ENCODE measurements around the gene UBN1.
A peak's percentile ranks its signal among the peaks of the same experiment; 100 is the strongest.

UBN1 gene, protein sequence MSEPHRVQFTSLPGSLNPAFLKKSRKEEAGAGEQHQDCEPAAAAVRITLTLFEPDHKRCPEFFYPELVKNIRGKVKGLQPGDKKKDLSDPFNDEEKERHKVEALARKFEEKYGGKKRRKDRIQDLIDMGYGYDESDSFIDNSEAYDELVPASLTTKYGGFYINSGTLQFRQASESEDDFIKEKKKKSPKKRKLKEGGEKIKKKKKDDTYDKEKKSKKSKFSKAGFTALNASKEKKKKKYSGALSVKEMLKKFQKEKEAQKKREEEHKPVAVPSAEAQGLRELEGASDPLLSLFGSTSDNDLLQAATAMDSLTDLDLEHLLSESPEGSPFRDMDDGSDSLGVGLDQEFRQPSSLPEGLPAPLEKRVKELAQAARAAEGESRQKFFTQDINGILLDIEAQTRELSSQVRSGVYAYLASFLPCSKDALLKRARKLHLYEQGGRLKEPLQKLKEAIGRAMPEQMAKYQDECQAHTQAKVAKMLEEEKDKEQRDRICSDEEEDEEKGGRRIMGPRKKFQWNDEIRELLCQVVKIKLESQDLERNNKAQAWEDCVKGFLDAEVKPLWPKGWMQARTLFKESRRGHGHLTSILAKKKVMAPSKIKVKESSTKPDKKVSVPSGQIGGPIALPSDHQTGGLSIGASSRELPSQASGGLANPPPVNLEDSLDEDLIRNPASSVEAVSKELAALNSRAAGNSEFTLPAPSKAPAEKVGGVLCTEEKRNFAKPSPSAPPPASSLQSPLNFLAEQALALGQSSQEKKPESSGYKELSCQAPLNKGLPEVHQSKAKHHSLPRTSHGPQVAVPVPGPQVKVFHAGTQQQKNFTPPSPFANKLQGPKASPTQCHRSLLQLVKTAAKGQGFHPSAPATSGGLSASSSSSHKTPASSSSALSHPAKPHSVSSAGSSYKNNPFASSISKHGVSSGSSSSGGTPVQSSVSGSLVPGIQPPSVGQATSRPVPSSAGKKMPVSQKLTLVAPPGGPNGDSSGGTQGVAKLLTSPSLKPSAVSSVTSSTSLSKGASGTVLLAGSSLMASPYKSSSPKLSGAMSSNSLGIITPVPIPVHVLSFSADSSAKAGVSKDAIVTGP (N-terminal part only)

GRCh38 chr16:4846901-4847773, at the start of gene UBN1, which contains the start of gene GLYR1:
TSS of gene UBN1 (plus strand) at chr16:4847481. CDS start at chr16:4852918, 5,437 bp downstream.
TSS of gene GLYR1 (minus strand) at chr16:4847288. CDS start at chr16:4847265, 23 bp downstream.
- peak; percentile 54 for DNase-seq

- no peak for DNase-seq
These were observed 49.5 kb upstream of the UBN1 start for GRCh38 chr16:4797805-4798252.

DNA sequence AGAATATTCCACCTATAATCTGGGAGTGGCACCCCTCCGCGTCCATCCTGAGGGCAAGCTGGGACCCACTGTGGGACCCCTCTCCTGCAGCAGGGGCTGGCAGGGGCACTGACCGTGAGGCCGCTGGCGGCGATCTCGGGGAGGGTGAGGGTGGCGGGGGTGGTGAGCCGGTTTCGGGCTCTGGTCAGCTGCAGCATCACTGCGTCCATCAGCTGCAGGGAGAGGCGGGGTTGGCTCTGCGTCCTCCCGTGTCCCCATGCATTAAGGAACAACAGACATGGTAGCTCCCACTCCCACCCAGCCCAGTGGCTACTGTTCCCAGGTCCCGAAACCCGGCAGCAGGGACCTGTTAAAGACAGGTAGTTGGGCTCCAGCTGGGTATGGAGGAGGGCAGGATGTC, 48.8 kb upstream of the UBN1 start:
- DNase-seq: no peak

- no peak for DNase-seq
These were observed 48.0 kb upstream of the UBN1 start for GRCh38 chr16:4799171-4799855.

- no peak for DNase-seq
These were observed 46.8 kb upstream of the UBN1 start for GRCh38 chr16:4800290-4801041.

GRCh38 chr16:4801051-4801961, 46.0 kb upstream of the UBN1 start:
- DNase-seq: no peak

GRCh38 chr16:4801962-4802658, 45.2 kb upstream of the UBN1 start, which contains the start of gene ROGDI:
TSS of gene ROGDI (minus strand) at chr16:4802633. CDS start at chr16:4802571, 62 bp downstream.
- peak; percentile 59 for DNase-seq

DNA sequence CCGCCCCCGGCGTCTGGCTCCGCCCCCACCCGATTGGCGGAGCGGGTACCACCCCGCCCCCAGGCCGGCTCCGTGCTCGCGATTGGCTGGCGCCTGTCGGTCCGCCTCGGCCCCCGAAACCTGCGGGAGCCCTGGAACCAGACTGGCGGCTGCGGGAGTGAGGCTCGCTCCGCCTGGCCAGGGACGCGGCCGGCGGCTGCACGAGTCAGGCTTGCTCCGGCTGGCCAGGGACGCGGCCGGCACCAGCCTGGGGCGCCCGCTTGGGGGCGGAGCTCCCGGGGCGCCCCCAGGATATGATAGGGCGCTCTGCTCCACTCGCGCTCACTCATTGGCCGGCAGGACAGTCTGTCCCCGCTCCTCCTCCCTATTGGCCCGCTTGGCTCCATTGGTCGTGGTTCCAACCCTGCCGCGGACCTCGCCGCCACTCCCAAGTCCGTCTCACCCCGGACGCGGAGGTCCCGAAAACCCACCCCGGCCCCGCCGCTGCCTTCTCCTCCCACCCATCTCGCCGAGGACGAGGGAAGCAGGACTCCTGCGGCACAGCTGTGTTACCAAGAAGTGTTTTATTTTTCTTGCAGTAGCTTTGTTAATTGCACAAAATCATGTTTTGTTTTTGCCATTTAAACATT, 44.5 kb upstream of the UBN1 start:
- DNase-seq: peak; percentile 69

GRCh38 chr16:4803401-4803844, 43.9 kb upstream of the UBN1 start:
- DNase-seq: no peak

GRCh38 chr16:4803898-4804762, 43.2 kb upstream of the UBN1 start:
- DNase-seq: no peak

DNA sequence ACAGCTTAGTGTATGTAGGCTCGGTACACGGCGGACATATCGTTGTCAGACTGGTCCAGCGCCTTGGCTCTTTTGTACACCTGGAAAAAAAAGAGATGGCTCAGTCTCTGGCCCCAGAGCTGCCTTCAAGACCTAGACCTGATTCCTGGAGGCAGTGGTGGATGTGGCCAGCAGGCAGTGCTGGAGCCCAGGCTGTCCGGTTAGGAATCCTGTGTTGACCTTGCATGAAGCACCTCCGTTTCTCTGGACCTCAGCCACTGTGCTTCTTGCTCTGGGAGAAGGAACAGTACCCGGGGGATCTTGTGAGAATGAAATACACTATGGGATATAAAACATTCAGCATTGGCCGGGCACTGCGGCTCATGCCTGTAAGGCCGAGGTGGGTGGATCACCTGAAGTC, 42.0 kb upstream of the UBN1 start:
- no peak for DNase-seq

DNA sequence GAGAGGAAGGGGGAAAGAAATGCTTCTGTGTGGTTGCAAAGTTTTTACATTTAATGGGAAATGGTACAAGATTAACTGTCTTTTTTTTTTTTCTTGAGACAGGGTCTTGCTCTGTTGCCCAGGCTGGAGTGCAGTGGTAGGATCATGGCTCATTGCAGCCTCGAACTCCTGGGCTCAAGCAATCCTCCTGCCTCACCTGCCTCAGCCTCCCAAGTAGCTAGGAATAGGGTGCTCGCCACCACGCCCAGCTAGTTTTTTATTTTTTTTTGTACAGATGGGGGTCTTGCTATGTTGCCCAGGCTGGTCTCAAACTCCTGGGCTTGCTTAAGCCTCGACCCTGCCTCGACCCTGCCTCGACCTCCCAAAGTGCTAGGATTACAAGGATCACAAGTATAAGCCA, 41.0 kb upstream of the UBN1 start:
- DNase-seq: no peak

- no peak for DNase-seq
These were observed 36.0 kb upstream of the UBN1 start for GRCh38 chr16:4811242-4811641.

- DNase-seq: no peak
These were observed 35.5 kb upstream of the UBN1 start for GRCh38 chr16:4811773-4812172.

DNA sequence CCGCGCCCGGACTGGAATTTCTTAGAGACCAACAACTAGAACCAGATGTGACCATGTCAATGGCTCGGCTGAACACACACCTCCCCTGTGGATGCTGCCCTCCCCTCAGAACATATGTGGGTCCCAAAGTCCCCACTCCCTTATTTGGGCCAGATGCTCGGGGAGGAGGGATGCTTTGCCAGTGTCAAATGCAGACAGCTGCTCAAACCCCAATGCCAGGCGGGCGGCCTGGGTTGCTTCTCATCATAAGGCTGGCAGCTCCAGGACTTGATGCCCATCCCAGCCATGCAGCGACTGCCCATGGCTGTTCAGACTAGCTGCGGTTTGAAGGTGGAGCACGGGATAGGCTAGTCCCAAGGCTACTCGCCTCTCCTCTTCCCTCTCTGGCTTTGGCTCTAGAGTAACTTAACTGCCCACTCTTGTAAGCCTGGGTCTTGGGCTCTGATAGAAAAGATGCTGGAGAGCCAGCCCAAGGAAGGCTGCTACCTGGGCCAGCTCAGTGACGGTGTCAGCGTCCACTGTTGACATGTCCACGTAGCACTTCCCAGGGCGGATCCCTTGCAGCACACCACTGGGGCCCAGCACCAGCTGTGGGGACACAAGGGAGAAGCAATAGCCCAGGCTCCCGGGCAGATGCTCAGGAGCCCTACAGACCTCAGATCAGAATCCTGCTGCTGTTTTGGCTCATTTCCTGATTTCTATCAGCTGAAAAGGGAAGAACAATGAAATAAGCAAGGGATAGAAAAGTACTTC, 33.9 kb upstream of the UBN1 start:
- no peak for DNase-seq

DNA sequence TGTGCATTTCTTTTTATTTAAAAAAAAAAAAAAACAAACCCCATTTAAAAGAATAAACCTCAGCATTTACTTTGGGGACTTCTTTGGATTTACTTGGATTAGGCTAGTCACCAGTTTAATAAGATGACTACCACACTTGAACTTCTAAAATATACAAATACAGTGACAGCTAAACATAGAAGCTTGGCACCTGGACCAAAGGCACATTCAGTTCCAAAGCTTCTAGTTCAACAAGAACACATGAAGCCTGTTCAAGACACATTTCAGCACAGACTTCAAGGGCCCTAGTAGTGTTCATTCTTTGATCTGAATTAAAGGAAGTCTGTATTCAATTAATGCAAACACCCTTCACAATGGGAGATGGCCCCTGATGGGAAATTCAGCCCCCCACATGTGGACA, 33.2 kb upstream of the UBN1 start:
- no peak for DNase-seq
